Smooth muscle cell (in vitro differentiated cells): ENCODE measurements around the gene ELL3. TPM values are rescaled to one million over a fixed set of nuclear protein-coding genes. Genes with fewer than 3 reads are reported as not detected.

Experiments used
- DNase-seq: peaks from one replicate; lab custom pipeline; 2025; ENCODE audit not compliant: unreplicated experiment; lab: John Stamatoyannopoulos, UW
- H2AFZ ChIP-seq: fragments of 200-600 bp; sonication (generic); 2 replicates; pipeline ENCODE4 v1.6.0; 2016; ENCODE audit warnings: antibody characterized with exemption, low read depth, mild to moderate bottlenecking
- H3F3A ChIP-seq: fragments of 200-600 bp; sonication (generic); 2 replicates; pipeline ENCODE4 v1.6.0; 2017; ENCODE audit warnings: antibody characterized with exemption, low read depth
- H3K27ac ChIP-seq: fragments of 200-600 bp; sonication (generic); 2 replicates; pipeline ENCODE4 v1.5.1; 2016; ENCODE audit warnings: low read depth, mild to moderate bottlenecking
- H3K27me3 ChIP-seq: fragments of 200-600 bp; sonication (generic); 2 replicates; pipeline ENCODE4 v1.6.1; 2016; ENCODE audit warnings: low read depth, mild to moderate bottlenecking
- H3K36me3 ChIP-seq: fragments of 200-600 bp; sonication (generic); 2 replicates; pipeline ENCODE4 v1.5.1; 2016; ENCODE audit warnings: low read depth
- H3K4me1 ChIP-seq: fragments of 200-600 bp; sonication (generic); 2 replicates; pipeline ENCODE4 v1.5.1; 2016; ENCODE audit warnings: low read depth
- H3K4me2 ChIP-seq: fragments of 200-600 bp; sonication (generic); 2 replicates; pipeline ENCODE4 v1.6.0; 2016; ENCODE audit warnings: mild to moderate bottlenecking
- H3K4me3 ChIP-seq: fragments of 200-600 bp; sonication (generic); 2 replicates; pipeline ENCODE4 v1.5.1; 2016; ENCODE audit warnings: mild to moderate bottlenecking
- H3K79me2 ChIP-seq: fragments of 200-600 bp; sonication (generic); 2 replicates; pipeline ENCODE4 v1.6.0; 2016; ENCODE audit warnings: low read depth, mild to moderate bottlenecking
- H3K9ac ChIP-seq: fragments of 200-600 bp; sonication (generic); 2 replicates; pipeline ENCODE4 v1.6.0; 2016; ENCODE audit warnings: low read depth
- H3K9me3 ChIP-seq: fragments of 200-600 bp; sonication (generic); replicated peaks from 2 replicates; pipeline ENCODE4 v1.5.1; 2016; ENCODE audit warnings: low read depth
- H4K20me1 ChIP-seq: fragments of 200-600 bp; sonication (generic); 2 replicates; pipeline ENCODE4 v1.6.0; 2016; ENCODE audit warnings: low read depth
- WGBS: methylation state at CpG from one replicate; pipeline ENCODE4 v1.1.7; 2016; ENCODE audit warnings: low lambda C conversion rate; 5-methylcytosine and 5-hydroxymethylcytosine counted together
- polyA plus RNA-seq: library from polyadenylated mRNA; unstranded; fragments of >200 nt; fragmentation: Nextera tagmentation; extraction: Ambion mirVana; gene quantifications from 2 replicates; pipeline ENCODE4 v1.2.1, GENCODE V29; 2016
- total RNA-seq: library from RNA; depleted of rRNA; stranded (reverse); fragments of >200 nt; gene quantifications from 2 replicates; pipeline ENCODE4 v1.2.3, GENCODE V29; 2014
- TF ChIP-seq, protein P1 (sequence below): fragments of 200-600 bp; sonication (generic); IDR thresholded peaks from 2 replicates; pipeline ENCODE4 v1.5.1; 2017; ENCODE audit warnings: borderline replicate concordance, mild to moderate bottlenecking, antibody characterized with exemption; ENCODE audit not compliant: insufficient read depth, poor library complexity, severe bottlenecking

The ELL3 gene
- total and polyA plus RNA-seq, 2 experiments from 2014 or later = 0.25 to 1.1 TPM

DNA sequence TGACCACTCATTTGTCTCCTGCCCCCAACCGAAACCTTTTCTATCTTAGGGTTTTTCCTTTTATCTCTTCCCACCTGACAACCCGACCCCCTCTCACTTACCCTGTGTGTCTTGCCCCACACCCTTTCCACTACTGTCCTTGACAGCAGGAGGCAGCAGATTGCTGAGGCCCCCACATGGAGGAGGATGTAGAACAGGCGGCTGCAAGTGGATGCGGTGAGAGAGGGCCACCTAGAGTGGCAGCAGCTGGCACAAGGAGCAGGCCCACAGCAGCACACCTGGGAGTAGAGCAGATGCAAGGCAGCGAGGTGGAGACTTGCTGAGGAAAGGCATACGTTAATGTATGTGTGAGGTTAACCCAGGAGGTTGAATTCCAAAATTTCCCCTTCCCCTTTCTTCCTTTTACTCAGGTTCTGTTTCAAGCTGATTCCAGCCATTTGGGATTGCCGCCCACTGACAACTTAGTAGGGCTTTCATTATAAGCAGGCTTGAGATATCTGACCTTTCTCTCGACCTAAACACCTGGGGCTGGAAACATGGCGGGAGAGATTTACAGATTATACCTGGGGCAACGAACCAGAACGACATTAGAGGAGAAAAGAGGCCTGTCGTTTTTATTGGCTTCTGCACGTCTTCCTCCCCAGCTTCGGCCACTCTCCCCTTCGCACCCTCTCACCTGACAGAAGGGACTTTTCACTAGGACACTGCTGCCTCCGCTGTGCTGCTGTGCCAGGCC is 22.6 kb upstream of the ELL3 start:
- WGBS = 91% methylated on average over 16 of the region's 16 CpGs
- no peak for DNase-seq
- peak overlapping the region; percentile 43 for H3K27ac ChIP-seq

DNA sequence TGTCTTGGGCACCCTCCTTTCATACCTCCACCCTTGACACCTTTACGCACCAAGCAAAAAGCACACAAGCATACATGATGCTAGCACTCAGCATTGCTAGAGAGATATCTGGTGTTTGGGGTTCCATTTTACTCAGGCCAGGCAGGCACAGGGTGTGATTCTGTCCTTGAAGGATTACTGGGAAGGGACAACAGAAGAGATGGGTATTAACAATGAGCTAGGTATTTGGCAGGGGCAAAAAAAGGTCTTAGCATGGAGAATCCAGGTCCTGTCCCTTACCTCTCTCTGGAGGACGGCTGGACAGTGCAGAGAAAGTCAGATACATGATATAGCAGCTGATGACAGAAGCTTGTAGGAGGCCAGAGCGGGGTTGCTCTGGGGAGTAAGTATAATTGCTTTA is 19.8 kb upstream of the ELL3 start:
- Histone ChIP-seq H3K27ac (peak overlapping the region; percentile 6), H3K4me3 (no peak overlapping the region), H3K79me2 (peaks cover 49% of the 10 kb centered on the region), H3F3A (peaks cover 55% of the 10 kb centered on the region), H3K4me1 (peaks cover 39% of the 10 kb centered on the region), H4K20me1 (peaks cover 58% of the 10 kb centered on the region), H3K36me3 (no peaks in the 10 kb centered on the region), H3K9ac (no peak overlapping the region), H2AFZ (no peak overlapping the region), H3K9me3 (no peaks in the 10 kb centered on the region), H3K4me2 (no peak overlapping the region), H3K27me3 (no peaks in the 10 kb centered on the region)
- WGBS = 96% methylated on average over 3 of the region's 3 CpGs
- TF ChIP-seq, protein P1, sequence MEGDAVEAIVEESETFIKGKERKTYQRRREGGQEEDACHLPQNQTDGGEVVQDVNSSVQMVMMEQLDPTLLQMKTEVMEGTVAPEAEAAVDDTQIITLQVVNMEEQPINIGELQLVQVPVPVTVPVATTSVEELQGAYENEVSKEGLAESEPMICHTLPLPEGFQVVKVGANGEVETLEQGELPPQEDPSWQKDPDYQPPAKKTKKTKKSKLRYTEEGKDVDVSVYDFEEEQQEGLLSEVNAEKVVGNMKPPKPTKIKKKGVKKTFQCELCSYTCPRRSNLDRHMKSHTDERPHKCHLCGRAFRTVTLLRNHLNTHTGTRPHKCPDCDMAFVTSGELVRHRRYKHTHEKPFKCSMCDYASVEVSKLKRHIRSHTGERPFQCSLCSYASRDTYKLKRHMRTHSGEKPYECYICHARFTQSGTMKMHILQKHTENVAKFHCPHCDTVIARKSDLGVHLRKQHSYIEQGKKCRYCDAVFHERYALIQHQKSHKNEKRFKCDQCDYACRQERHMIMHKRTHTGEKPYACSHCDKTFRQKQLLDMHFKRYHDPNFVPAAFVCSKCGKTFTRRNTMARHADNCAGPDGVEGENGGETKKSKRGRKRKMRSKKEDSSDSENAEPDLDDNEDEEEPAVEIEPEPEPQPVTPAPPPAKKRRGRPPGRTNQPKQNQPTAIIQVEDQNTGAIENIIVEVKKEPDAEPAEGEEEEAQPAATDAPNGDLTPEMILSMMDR = no peak
- DNase-seq = no peak

More for the DNA sequence above, 22.6 kb upstream of the ELL3 start:
- Histone ChIP-seq H3K9me3 (no peaks in the 10 kb centered on the region), H3K27me3 (no peaks in the 10 kb centered on the region), H3K36me3 (peaks cover 4% of the 10 kb centered on the region), H4K20me1 (peaks cover 40% of the 10 kb centered on the region), H3K9ac (no peak overlapping the region), H3K4me2 (no peak overlapping the region), H2AFZ (no peak overlapping the region), H3K79me2 (peaks cover 33% of the 10 kb centered on the region), H3F3A (peaks cover 58% of the 10 kb centered on the region), H3K4me1 (peaks cover 26% of the 10 kb centered on the region), H3K4me3 (no peak overlapping the region)
- TF ChIP-seq, protein P1 = no peak

DNA sequence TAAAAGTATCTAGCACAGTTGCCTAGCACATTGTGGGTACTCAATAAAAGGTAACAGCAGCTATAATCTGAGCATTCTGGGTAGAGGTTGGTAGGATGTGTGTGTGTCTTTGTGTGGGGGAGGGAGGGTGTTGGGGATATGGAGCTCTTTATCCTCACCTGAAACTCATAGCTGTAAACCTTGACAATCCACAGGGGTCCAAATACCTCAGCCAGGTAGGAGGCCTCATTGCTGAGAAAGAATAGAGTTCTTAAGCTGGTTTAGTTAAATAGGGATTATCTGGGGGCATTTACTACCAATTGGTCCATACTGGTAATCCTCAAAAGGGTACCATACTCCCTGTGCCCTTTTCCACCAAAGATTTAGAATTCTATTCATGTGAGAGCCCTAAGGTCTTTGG is 19.2 kb upstream of the ELL3 start:
- no peak overlapping the region for H3K9ac ChIP-seq
- peaks cover 53% of the 10 kb centered on the region for H3F3A ChIP-seq
- peaks cover 44% of the 10 kb centered on the region for H3K79me2 ChIP-seq
- H3K4me3 ChIP-seq = no peak overlapping the region
- DNase-seq = no peak
- H4K20me1 ChIP-seq = peaks cover 58% of the 10 kb centered on the region
- H3K4me2 ChIP-seq = no peak overlapping the region
- TF ChIP-seq, protein P1 = no peak
- H3K4me1 ChIP-seq = peaks cover 35% of the 10 kb centered on the region
- H3K27ac ChIP-seq = peak overlapping the region; percentile 97
- no peaks in the 10 kb centered on the region for H3K36me3 ChIP-seq
- H2AFZ ChIP-seq = no peak overlapping the region
- no peaks in the 10 kb centered on the region for H3K9me3 ChIP-seq
- no peaks in the 10 kb centered on the region for H3K27me3 ChIP-seq

DNA sequence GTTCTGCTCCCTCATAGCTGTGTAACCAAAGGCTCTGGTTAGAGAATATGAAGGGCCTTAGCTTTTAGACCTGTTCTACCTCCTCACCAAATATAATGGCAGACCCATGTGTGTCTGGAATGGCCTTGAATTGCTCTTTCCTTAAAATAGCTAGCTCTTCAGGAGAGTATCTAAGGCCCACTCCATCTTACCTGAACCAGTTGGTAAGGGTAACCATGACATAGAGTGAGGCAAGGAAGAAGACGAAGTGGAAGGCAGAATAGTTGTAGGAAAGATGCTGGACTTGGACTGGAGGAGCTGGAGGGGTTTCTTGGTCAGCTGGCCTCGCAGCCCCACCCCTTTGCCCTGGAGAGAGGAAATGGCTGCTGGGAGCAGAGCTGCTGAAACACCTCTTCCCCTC is 18.4 kb upstream of the ELL3 start:
- TF ChIP-seq, protein P1 = no peak
- H3K4me3 ChIP-seq = no peak overlapping the region
- no peaks in the 10 kb centered on the region for H3K36me3 ChIP-seq
- peaks cover 58% of the 10 kb centered on the region for H4K20me1 ChIP-seq
- H3K9ac ChIP-seq = no peak overlapping the region
- peak overlapping the region; percentile 97 for H3K27ac ChIP-seq
- H3F3A ChIP-seq = peaks cover 50% of the 10 kb centered on the region
- H3K9me3 ChIP-seq = no peaks in the 10 kb centered on the region
- no peaks in the 10 kb centered on the region for H3K27me3 ChIP-seq
- 100% methylated on average over 2 of the region's 2 CpGs for WGBS
- DNase-seq = no peak
- peaks cover 38% of the 10 kb centered on the region for H3K79me2 ChIP-seq
- no peak overlapping the region for H2AFZ ChIP-seq
- H3K4me2 ChIP-seq = peak overlapping the region; percentile 98
- peaks cover 33% of the 10 kb centered on the region for H3K4me1 ChIP-seq
